ENCODE data around the gene HOOK2. TPM values are rescaled to one million over a fixed set of nuclear protein-coding genes. Genes with fewer than 3 reads are reported as not detected.

The HOOK2 gene
- total and polyA plus RNA-seq, 9 of the 15 experiments (the other 6 are each of a cell fraction or from before 2014, with no cell fraction given) = 1.3 to 17.2 (median 9.9) TPM

GRCh38 chr19:12790628-12791344 lies 15.4 kb upstream of the HOOK2 start (continued):
- TF ChIP-seq ZBTB40 (IDR thresholded peaks at IDR 0.05) (no peak), ZBTB40 (CRISPR knock-in tag; IDR thresholded peaks at IDR 0.05) (no peak), RBM14 (IDR thresholded peaks at IDR 0.05; ENCODE audit: borderline replicate concordance, insufficient read depth, low read depth, low read length) (no peak), YBX1 (IDR thresholded peaks at IDR 0.05) (no peak), MLLT1 (IDR thresholded peaks at IDR 0.05) (no peak), PYGO2 (tag; IDR thresholded peaks at IDR 0.05) (no peak), CBX3 (IDR thresholded peaks at IDR 0.05; ENCODE audit: borderline replicate concordance in 1 of 2, low read length in 2 of 2) (no peak), MCM7 (IDR thresholded peaks at IDR 0.05) (no peak), ZNF785 (CRISPR knock-in tag; IDR thresholded peaks at IDR 0.05) (no peak), EHMT2 (IDR thresholded peaks at IDR 0.05) (no peak), PREB (CRISPR knock-in tag; IDR thresholded peaks at IDR 0.05) (no peak), BCLAF1 (IDR thresholded peaks at IDR 0.05; ENCODE audit: borderline replicate concordance in 1 of 2, control insufficient read depth in 1 of 2, low read depth in 2 of 2, low read length in 1 of 2) (no peak)
